Measurements from ENCODE around the gene ZNF335.

DNA sequence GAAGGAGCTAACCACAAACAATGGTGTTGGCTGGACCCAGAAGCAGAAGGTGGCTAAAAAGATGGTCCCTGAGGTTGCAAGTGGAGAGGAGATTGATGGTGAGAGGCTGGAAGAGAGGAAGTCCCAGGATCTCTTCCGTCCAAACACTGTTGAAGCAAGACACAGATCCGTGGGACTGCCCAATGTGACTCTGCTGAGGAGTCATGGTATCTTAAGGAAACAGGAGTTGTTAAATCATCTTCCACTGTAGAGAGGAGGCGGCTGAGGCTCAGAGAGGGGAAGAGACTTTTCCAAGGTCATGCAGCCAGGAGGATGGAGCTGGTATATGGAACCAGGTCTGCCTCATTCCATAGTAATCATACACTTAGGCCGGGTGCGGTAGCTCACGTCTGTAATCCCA lies 4.1 kb upstream of the ZNF335 start:
- TF ChIP-seq, protein P1, sequence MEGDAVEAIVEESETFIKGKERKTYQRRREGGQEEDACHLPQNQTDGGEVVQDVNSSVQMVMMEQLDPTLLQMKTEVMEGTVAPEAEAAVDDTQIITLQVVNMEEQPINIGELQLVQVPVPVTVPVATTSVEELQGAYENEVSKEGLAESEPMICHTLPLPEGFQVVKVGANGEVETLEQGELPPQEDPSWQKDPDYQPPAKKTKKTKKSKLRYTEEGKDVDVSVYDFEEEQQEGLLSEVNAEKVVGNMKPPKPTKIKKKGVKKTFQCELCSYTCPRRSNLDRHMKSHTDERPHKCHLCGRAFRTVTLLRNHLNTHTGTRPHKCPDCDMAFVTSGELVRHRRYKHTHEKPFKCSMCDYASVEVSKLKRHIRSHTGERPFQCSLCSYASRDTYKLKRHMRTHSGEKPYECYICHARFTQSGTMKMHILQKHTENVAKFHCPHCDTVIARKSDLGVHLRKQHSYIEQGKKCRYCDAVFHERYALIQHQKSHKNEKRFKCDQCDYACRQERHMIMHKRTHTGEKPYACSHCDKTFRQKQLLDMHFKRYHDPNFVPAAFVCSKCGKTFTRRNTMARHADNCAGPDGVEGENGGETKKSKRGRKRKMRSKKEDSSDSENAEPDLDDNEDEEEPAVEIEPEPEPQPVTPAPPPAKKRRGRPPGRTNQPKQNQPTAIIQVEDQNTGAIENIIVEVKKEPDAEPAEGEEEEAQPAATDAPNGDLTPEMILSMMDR (conservative IDR thresholded peaks at IDR 0.05 in 1 of 2, IDR thresholded peaks at IDR 0.05 in 1 of 2; ENCODE audit: low read depth in 1 of 2, low read length in 2 of 2): no peak
- no peak for TF ChIP-seq EZH2 (IDR thresholded peaks at IDR 0.05; ENCODE audit: low read length, missing control alignments)

All from fibroblast of lung (primary cell).